Stimulated activated CD8-positive, alpha-beta memory T cell treated with anti-CD3 and anti-CD28 coated beads, Interleukin-4, amount 100 ng/mL, for 1 hour (primary cell): ENCODE results near the gene CCNK.

Experiments used
- DNase-seq, 2 donors: peaks; one replicate each; pipeline ENCODE4 v3.0.0-alpha.2; 2020; ENCODE audit warnings: low read depth in 2 of 2, low spot score in 1 of 2

The CCNK gene

DNA sequence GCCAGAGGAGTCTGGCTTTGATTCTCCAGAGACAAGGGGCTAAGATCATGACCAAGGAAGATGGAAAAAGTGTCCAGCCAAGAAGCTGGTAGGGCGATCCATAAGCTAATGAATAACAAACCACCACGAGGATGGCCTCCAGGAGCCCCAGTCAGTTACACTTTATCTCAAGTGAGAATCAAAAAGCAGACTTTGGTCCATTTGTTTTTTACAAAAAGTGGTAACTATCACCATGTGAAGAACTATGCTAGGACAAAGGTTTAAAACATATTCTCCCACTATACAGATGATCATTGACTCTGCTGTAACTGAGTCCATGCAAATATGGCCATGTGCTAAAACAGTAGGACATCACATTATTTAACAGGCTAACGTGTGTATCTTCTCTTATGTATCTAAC is 14.5 kb upstream of the CCNK start:
- DNase-seq = no peak

DNA sequence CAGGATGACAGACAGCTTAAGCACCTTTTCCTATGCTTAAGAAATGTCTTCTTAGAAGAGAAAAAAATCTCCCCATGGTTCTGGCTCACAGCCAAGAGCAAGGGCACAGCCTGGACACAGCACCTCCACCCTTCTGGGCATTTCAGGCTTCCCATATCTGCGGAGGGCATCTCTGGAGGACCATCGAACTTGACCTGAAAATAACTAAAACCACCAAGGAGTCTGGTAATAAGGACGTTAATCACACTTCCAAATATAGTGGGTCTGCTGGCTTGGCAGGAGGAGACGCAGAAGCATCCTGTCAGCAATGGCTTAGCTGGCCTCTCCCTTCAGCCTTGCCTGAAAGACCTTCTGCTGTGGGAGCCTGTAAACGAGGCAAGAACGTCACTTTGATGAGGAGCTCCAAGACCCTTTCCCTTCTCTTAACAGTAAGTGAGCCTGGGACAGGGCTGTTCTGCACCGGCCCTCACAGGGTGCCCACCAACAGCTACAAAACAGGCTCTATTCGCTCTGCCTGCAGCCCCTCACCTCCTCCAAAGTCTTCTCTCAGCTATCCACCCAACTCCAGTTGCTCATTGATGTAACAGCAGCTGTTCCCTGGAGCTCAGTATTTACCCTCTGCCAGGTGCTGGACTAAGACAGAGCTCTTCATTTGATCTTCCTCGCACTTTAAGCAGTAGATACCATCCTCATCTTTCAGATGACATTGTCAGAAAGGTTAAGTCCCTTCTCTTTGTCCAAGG is 13.7 kb upstream of the CCNK start:
- no peak for DNase-seq

DNA sequence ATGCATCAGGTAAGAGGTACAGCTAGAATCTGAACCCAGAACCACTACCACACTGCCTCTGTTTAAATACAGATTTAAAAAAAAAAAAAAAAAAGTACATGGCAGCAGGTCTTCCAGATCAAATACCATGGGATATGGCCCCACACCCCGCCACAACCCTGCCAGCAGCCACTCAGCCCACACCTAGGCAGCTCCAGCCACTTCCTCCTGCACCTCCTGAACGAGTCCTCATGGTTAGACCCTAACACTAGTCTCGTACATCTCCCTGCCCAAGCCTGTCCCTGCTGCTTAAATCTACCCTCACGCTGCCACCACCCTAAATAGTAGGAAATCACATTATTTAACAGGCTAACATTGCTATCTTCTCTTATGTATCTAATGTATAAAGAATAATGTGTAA is 13.1 kb upstream of the CCNK start:
- DNase-seq = no peak

DNA sequence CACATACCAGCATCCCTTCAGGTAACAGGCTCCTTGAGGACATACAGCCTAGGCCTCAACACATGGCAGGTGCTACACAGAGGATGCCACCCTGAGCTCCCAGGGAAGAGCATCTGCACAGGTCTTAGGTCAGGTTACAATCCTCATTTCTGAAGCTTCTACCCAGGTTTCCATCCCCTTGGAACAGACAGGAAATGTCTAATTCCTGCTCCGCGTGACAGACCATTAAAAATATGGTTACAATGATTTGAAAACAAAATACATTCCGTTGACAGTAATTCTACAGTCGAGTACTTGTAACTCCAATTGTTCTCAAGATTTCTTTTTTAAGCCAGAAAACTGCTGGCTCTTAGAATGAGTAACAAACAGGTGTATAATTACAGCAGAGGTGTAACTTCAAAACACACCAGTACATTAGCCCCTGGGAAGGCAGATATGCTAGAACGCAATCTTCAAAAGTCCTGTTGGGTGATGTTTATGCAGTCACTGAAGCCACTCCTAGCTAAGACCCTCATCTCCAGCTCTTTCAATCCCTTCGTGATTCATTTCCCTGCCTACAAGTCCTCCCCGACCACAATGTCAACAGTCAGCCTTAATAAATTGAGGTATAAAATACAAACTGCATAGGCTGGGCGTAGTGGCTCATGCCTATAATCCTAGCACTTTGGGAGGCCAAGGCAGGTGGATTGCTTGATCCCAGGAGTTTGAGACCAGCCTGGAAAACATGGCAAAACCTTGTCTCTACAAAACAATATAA is 12.2 kb upstream of the CCNK start:
- no peak for DNase-seq

DNA sequence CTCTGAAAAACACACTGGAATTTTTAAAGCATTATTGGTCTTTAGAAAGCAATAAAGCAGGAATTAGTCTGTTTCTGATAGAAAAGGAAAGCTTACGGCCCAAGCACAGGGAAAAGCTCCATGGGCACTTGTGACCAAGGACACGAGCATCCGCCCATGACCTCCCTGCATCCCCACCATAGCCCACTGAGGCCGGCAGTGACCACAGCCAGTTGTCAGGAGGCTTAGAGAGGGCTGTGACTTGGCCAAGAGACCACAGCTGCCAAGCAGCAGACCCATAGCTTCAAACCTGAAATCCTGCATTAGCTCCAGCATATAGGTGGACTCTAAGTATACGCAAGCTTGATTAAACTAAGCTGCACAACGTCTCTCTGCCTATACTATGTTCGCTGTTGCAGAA is 9.5 kb upstream of the CCNK start:
- DNase-seq = no peak

DNA sequence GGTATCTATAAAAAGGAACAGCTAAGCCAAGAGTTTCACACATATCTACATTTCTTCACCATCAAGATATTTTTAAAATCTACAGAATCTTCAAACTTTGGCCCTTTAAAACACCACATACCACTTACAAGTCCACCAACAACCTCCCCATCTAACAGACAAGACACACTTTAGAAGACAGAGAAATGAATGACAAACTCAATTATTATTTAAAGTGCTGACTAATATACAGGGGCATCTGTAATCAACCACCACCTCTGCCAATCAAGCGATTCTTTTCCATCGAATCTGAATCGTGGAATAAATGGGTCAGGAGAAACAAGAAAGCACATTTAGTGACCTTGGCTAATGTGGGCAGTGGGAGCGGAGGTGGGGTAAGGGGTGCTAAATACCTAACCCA is 8.3 kb upstream of the CCNK start:
- DNase-seq = no peak

DNA sequence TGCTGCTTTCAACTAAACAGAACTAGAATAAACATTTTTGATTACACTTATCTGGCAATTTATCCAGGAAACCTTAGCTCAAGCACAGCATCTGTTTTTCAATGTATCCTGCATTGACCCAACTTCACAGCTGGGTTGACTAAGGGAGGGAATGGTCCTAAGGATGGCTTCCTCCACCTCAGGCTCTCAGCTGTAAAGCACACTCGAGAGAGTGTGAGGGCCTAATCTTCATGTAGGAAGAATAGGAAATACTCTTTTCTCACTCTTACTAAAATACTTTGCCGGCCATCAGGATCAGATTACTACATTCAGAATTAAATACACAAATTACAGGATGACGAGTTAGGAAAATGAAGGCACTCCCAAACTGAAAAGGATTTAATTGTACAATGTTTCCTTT is 7.8 kb upstream of the CCNK start:
- no peak for DNase-seq

DNA sequence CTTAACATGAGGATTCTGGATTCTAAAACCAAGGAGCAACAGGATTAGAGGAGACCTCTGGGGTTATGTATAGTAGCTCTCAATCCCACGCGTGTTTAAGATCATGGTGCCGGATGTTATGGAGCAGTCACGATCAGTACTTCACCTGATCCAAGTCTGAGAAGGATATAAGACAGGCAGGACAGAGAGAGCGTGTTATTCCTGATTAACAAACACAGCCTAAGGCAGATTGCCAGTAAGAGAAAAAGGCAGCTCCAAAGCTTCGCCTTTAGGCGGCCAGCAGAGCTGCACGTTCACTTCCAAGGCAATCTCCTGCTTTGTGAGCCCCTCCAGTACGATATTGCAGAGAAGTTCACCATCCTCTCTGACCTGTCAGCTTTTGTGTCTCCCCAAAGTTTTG is 6.0 kb upstream of the CCNK start:
- DNase-seq = no peak

DNA sequence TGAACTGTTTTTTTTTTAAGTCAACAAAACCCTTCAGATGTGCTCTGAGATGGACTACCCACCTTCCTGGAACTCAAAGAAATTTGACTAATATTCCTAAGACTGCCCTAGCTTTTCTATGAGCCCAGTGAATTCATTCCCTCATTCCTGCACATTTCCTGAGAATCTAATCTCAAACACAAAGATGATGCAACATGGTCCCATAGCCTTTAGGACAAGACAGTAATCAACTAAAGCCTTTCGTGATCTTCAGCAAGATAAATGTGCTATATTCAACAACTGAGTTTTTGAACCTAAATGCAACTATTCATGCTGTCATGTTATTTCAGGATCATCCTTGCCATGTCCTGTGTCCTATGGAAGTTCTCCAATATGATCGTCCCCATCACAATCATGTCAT is 5.5 kb upstream of the CCNK start:
- no peak for DNase-seq

DNA sequence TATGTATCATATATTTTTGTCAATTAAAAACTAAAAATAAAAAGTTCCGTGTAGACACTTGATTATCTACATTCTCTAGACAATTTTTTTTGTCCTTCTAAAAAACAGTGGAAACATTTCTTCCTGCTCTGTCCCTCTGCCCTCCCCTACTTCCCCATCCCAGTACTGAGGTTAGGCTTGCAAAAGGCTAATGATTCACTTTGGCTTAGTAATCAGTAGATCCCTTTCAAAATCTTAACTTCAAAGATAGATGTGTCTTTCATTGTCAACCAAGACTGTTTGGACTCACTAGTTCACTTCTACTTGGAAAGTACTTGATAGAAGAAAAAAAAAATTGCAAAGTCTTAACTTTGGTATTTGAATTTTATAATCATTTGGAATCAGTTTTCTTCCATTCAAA is 4.3 kb upstream of the CCNK start:
- DNase-seq = no peak

DNA sequence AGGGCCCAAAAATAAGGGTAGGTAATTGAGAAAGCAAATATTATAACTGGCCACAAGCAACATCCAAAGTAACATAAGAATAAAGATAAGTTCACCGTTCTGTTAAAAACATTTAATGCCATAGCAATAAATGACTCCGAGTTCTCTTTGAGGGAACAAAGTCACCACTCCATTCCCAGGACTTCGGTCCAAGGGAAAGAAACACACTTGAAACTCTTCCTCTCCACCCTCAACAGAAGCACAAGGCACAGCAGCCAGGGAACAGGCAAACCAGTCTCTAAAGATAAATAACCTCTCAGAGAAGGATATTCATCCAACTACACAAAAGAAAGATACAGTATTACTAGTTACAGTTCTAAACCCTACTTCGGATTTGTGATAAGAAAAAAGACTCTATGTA is 3.1 kb upstream of the CCNK start:
- DNase-seq = no peak

DNA sequence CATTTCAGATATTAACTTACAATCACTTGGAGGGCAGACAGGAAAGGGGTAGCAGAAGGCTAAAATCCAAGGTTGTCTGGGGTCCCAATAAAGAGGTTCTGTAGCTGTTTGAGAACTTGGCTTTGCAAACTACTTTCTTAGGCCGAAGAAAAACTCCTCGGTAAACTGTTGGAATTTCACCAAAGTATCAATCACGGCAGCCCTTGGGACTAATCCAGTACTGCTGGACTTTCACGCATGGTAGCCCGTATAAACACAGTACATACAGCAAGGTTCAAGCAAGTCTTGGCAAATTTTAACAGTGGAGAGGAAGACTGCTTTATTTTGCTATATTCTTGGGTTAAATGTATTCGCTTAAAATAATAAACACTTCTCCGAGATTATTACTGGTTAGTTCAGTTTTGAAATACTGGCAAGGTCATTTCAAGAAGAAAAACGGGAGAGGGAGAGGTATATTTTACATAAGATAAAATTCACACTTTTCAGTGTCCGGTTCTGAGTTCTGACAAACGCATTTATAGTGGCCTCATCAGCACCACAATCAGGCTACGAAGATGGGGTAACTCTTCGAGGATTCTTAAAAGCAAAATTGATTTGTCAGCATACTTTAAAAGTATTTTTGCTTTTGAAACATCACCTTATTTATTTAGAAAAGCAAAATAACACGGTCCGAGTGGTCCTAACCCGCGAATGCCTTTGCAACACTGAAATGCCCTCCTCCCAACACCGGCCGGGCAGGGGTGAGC is 1.9 kb upstream of the CCNK start:
- no peak for DNase-seq

DNA sequence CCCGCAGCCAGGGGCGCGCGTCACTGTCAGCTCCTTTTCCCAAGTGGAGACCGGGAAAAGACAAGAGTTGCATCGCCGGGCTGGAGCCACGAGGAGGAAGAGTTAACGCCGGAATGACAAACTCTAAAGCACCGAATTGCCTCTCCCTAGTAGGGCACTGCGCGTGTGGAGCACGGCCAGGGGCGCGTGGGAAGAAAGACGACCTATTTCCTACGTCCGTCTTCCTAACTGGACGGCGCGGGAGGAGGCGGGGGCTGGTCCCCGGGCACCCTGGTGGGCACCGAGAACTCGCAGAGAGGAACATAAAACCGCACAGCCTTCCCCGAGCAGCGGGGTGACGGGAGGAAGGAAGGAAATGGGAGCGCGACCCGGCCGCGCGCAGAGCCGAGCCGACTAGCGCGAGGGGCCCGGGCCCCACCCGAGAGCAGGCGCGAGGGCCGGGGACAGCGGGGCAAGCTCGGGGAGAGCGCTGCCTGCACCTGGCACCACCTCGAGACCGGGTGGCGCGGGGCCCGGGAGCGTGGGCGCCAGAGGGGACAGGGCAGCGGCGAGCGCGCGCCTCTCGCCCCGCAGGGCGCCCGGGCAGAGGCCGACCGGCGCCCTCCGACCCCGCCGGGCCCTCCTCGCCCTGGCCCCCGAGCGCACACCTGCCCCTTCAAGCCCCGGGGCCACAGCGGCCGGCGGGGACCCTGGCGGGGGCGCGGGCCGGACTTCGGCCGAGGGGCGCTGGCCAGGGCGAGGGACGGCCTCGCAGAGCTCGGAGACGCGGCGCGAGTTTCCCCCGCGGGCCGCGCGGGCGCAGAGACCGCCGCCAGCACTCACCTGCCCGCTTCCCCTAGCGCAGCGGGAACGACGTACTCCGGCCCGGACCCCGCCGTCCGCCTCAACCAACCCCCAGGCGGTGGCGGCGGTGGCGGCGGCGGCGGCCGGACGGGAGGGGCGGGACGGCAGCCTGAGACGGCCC is 1.0 kb upstream of the CCNK start, which contains the start of gene SETD3:
Gene SETD3 (minus strand): TSS at position 954 of the 964 bp plus-strand sequence. CDS start 15,054 bp downstream, outside the sequence.
- DNase-seq = peak in 1 of 2 donors; percentile 9

DNA sequence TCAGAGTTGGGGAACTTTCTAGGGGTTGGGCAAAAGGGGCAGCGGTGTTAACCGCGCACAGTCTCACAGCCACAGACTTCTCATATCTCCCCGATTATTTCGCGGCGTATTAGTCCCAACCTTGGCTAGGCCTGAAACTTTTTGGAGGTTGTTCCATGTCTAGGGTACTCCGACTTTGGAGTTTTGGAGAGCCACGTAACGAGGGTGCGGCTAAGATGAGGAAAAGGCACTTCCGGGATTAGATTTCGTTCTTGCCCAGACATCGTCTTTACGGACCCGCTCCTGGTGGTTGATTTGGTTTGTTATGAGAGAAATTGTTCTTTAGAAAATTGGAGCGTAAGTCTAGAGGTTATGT is 513 bp downstream of the CCNK start:
- no peak for DNase-seq

DNA sequence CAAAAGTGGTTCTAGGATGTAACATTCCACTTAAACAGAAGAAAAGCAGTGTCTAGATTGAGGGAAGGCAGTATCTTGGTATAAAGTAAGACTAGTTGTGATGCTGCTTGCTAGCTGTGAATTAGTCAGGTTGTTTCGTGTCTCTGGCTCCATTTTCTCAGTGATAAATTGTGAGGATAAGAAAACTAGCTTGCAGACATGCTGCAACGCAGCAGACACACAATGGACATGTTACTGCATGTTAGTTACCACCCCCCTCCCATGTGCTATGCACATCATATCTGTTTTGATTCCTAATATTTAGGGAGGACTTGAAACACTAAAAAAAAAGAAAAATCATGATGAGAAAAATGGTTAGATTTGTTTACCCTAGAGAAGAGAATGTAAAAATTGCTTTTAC is 2.9 kb downstream of the CCNK start:
- DNase-seq = no peak

DNA sequence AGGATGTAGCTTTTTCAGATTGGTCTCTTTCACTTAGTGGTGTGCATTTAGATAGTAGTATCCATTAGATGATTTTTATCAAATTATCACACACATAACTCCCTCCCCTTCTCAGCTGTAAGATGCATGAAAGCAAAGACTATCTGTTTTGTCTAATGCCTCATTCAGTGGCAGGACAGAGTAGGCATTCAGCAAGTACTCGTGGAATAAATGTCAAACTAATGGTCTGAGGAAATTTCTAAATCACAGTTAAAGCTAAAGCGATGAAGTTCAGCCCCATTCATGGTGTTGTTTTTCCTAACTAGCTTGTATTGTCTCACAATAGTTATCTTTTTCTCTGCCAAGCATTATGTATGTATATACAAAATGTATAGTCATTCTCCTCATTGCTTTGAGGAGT is 16.1 kb downstream of the CCNK start:
- no peak for DNase-seq

DNA sequence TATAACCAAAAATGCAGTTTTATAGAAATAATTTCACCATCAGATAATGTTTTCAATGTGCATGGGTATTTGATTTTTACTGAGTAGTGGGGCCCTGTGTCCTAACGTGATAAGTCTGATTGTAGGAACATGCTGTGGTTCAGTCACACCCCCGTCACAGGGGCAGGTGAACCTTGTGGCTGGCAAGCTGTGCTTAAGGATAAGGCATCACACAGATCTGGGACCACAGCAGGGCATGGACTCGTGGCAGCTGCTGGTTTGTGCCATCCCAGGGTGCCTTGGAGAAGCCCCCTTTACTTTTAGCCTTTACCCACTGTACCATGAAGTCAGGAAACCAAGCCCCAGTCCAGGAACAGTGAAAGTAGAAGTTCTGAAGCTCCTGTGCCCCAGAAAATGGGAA is 16.7 kb downstream of the CCNK start:
- DNase-seq = no peak

DNA sequence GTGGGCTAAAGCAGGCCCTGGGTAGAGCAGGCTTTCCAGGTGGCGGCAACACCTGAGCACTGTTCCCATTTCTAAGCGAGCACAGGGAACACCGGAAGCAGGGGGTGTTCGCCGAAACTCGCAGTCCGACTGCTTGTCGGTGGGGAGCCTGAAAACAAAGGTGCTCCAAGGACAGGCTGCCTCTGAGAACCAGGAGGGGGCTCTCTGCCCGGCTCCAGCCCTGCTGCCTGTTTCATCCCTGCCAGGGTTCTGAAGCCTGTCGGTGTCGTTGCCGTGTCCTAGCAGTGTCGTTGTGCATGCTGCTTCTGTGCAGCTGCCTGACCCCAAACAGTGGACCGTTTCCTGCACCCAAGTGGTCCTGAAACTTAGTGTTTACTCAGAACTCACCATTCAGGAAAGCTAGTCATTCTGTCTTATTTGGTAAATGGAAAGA is 21.8 kb downstream of the CCNK start:
- DNase-seq = no peak

DNA sequence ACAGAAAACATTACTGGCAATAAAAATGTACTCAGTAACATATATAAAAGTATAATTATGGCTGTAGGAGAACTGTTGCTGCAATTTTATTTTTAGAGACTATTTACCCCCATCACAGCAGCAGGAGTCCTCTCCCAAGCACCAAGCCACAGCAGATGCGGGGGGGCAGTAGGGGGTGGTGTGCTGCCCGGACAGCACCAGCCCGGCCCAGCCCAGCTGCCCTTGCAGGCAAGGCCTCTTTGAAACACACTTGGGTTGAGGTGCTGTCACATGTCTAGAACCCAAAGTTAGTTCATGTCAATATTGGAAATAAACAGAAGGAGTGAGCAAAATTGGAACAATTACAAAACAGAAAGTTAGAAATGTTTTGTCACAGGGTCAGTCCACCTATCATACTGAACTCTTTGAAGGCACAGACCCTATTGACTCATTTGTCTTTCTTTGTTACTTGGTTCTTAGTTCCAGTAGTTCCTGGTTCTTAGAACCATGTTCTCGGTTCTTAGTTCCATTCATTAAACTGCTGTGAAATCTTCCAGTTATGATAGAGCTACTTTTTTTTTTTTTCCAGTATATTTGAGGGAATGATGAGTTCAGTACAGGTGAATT is 22.7 kb downstream of the CCNK start:
- no peak for DNase-seq

DNA sequence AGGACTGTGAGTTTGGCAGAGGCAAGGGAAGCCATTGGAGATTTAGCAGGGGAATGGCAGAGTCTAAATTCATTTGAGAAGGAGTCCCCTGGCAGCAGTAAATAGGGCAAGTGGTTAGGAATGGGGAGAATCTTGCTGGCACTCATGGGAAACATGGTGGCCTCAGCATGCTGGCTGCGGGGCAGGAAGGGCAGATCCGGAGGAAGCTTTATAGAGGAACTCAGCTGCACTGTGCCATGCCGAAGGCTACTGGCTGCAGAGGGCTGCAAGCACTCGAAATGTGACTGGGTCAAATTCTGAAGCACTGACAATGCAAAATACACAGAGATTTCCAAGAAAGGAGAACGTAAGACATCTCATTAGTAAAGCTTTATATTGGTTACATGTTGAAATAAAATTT is 23.9 kb downstream of the CCNK start:
- no peak for DNase-seq

DNA sequence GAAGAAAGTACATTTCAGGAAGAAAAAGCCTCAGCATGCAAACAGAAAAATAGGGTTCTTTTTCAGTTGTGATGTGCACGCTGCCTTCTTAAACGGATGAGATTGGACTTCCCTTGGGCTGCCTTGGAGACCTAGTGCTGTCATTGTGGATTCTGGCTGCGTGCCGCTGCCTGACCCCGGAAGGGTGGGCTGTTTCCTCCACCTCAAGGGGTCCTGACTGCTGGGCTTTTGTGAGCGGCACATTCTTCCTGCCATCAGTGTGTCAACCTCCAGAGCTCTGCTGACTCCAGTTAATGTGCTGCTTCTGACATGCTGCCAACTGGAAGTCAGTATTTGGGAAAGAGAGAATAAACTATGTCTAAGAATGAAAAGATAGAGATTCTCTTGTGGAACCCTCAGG is 25.1 kb downstream of the CCNK start:
- no peak for DNase-seq
